ENCODE results near the gene OPRM1.

The OPRM1 gene

GRCh38 chr6:154242617-154243357 lies 203.7 kb downstream of the OPRM1 start:
- no peak for DNase-seq

GRCh38 chr6:154243793-154244750 lies 205.0 kb downstream of the OPRM1 start:
- no peak for DNase-seq

GRCh38 chr6:154245506-154245905 lies 206.5 kb downstream of the OPRM1 start:
- DNase-seq = no peak

- no peak for DNase-seq
Measured at GRCh38 chr6:154246723-154247118, 207.7 kb downstream of the OPRM1 start.

GRCh38 chr6:154247119-154247861 lies 208.2 kb downstream of the OPRM1 start:
- peak; percentile 42 for DNase-seq

GRCh38 chr6:154249499-154250298 lies 210.7 kb downstream of the OPRM1 start:
- DNase-seq = no peak

GRCh38 chr6:154251116-154251515 lies 212.1 kb downstream of the OPRM1 start:
- no peak for DNase-seq

GRCh38 chr6:154252678-154253077 lies 213.6 kb downstream of the OPRM1 start:
- DNase-seq = no peak

- no peak for DNase-seq
Measured at GRCh38 chr6:154257067-154257466, 218.0 kb downstream of the OPRM1 start.

GRCh38 chr6:154258064-154258757 lies 219.2 kb downstream of the OPRM1 start:
- no peak for DNase-seq

GRCh38 chr6:154261688-154262397 lies 222.8 kb downstream of the OPRM1 start:
- DNase-seq = no peak

- DNase-seq = no peak
Measured at GRCh38 chr6:154266560-154267099, 227.6 kb downstream of the OPRM1 start.

GRCh38 chr6:154267508-154268106 lies 228.6 kb downstream of the OPRM1 start:
- no peak for DNase-seq

- DNase-seq = no peak
Measured at GRCh38 chr6:154268486-154268885, 229.4 kb downstream of the OPRM1 start.

GRCh38 chr6:154274168-154274567 lies 235.1 kb downstream of the OPRM1 start:
- DNase-seq = no peak

- no peak for DNase-seq
Measured at GRCh38 chr6:154276810-154277628, 238.0 kb downstream of the OPRM1 start.

GRCh38 chr6:154277629-154278017 lies 238.6 kb downstream of the OPRM1 start:
- DNase-seq = no peak

- DNase-seq = no peak
Measured at GRCh38 chr6:154280521-154280920, 241.5 kb downstream of the OPRM1 start.

- DNase-seq = no peak
Measured at GRCh38 chr6:154284313-154284853, 245.3 kb downstream of the OPRM1 start.

Measured in right kidney (tissue), 1 donor.